ENCODE data around the gene TMPRSS3. TPM values are rescaled to one million over a fixed set of nuclear protein-coding genes. Genes with fewer than 3 reads are reported as not detected.

TMPRSS3 gene
- total RNA-seq, 4 donors from 2014 or later: 5.0 to 12.6 (median 6.2) TPM

DNA sequence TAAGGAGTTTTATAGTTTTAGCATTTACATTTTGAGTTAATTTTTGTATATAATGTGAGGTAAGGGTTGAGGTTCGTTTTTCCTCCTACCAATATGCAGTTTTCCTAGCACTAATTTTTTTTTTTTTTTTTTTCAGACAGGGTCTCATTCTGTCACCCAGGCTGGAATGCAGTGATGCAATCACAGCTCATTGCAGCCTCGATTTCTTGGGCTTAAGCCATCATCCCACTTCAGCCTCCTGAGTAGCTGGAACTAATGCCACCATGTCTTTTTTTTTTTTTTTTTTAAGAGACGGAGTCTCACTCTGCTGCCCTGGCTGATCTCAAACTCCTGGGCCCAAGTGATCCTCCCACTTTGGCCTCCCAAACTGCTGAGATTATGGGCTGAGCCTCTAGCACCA is 5.3 kb upstream of the TMPRSS3 start:
- Histone ChIP-seq H3K4me1 (peaks cover 4 to 5% of the 10 kb centered on the region in 2 donors), H3K9me3 (no peaks in the 10 kb centered on the region), H3K27me3 (no peaks in the 10 kb centered on the region), H3K27ac (no peak overlapping the region), H3K4me3 (replicated peaks in 1 of 3) (no peak overlapping the region), H3K36me3 (no peaks in the 10 kb centered on the region)
- peak; percentile 85 to 86 for DNase-seq
- intact Hi-C loops (cut with DNase I): no loop called here
- 26 to 36% methylated on average over 3 of the region's 3 CpGs for WGBS, 2 donors
- TF ChIP-seq, protein P1, sequence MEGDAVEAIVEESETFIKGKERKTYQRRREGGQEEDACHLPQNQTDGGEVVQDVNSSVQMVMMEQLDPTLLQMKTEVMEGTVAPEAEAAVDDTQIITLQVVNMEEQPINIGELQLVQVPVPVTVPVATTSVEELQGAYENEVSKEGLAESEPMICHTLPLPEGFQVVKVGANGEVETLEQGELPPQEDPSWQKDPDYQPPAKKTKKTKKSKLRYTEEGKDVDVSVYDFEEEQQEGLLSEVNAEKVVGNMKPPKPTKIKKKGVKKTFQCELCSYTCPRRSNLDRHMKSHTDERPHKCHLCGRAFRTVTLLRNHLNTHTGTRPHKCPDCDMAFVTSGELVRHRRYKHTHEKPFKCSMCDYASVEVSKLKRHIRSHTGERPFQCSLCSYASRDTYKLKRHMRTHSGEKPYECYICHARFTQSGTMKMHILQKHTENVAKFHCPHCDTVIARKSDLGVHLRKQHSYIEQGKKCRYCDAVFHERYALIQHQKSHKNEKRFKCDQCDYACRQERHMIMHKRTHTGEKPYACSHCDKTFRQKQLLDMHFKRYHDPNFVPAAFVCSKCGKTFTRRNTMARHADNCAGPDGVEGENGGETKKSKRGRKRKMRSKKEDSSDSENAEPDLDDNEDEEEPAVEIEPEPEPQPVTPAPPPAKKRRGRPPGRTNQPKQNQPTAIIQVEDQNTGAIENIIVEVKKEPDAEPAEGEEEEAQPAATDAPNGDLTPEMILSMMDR (IDR thresholded peaks at IDR 0.05): no peak
- TF ChIP-seq POLR2A (IDR thresholded peaks at IDR 0.05): no peak

DNA sequence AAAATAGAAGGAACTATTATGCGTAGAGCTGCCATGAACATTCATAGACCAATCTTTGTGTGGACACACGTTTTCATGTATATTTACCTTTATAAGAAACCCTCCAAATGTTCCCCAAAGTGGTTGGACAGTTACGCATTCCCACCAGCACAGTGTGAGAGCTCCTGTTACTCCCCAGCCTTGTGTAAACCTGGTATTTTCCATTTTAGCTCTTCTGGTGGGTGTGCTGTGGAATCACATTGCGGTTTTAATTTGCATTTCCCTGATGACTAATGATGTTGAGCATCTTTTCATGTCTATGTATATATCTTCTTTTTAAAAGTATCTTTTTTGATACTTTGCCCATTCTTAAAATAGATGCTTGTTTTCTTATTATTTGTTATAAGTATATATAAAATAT is 4.7 kb upstream of the TMPRSS3 start:
- TF ChIP-seq, protein P1 (IDR thresholded peaks at IDR 0.05): no peak
- no peak for TF ChIP-seq POLR2A (IDR thresholded peaks at IDR 0.05)
- Histone ChIP-seq H3K36me3 (no peaks in the 10 kb centered on the region), H3K9me3 (no peaks in the 10 kb centered on the region), H3K4me1 (peaks cover 4 to 5% of the 10 kb centered on the region in 2 donors), H3K27ac (no peak overlapping the region), H3K27me3 (no peaks in the 10 kb centered on the region), H3K4me3 (replicated peaks in 1 of 3) (no peak overlapping the region)
- 78 to 85% methylated on average over 4 of the region's 4 CpGs for WGBS, 2 donors
- no peak for DNase-seq
- intact Hi-C loops (cut with DNase I): no loop called here

DNA sequence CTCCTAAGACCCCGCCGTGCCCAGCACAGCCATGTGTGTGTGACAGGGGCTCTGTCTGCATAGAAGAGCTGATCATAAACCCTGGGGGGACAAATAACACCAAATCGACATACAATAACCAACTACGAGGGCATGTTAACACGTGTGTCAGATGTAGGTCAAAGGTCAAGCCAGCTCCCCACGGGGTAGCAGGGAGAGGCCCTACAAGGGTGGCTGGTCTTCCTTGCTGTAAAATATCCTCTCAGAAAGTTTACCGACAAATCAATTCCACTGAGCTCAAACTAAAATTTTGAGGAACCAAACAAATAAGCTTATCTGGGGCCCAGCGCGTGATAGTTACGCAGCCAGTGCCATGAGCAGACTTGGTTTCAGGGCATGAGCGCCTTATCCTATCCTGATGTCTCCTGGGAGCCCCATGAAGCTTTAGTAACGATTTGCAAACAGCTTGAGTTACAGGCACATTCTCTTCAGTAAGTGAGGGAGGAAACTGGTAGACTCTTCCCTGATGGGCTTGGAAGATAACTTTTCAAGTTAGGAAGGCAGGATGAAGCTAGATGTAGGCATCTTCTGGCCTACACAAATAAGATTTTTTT is 2.7 kb upstream of the TMPRSS3 start:
- DNase-seq: no peak
- Histone ChIP-seq H3K27ac (no peak overlapping the region), H3K9me3 (no peaks in the 10 kb centered on the region), H3K4me1 (peaks cover 5% of the 10 kb centered on the region in 2 donors), H3K36me3 (no peaks in the 10 kb centered on the region), H3K27me3 (no peaks in the 10 kb centered on the region), H3K4me3 (replicated peaks in 1 of 3) (no peak overlapping the region)
- intact Hi-C loops (cut with DNase I): no loop called here
- TF ChIP-seq, protein P1 (IDR thresholded peaks at IDR 0.05): no peak
- no peak for TF ChIP-seq POLR2A (IDR thresholded peaks at IDR 0.05)
- WGBS, 2 donors: 80 to 85% methylated on average over 12 of the region's 12 CpGs

DNA sequence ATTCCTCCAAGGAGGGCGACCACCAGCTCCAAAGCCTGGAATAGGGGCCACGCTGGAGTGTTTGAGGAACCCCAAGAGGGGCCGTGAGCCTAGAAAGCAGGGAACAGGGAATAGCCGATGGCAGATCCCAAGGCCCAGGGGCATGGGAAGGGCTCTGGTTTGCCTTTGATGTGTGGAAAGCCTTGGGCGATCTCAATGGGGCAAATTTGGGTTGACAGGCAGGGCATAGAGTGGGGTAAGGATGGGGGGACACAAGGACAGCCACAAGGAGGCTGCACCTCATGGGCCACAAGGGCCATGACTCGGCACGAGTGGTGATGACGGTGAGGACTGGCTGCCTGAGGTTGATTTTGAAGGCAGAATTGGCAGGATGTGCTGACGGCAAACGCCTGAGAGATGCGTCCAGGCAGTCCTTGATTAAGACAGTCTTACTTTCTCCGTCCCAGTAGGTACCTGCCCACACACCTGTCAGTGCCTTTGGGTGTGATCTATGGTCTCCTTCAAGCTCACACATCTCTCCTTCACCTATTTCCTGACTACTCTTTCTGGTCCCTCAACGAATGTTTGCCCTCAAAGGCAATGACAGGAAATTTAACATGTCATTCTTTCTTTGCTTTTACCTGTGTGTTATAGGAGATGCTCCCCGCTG is 2.0 kb upstream of the TMPRSS3 start:
- H3K27me3 ChIP-seq: no peaks in the 10 kb centered on the region
- 86 to 90% methylated on average over 14 of the region's 14 CpGs for WGBS, 2 donors
- H3K4me3 ChIP-seq (replicated peaks in 1 of 3): no peak overlapping the region
- no peak for DNase-seq
- TF ChIP-seq, protein P1 (IDR thresholded peaks at IDR 0.05): no peak
- TF ChIP-seq POLR2A (IDR thresholded peaks at IDR 0.05): no peak
- H3K9me3 ChIP-seq: no peaks in the 10 kb centered on the region
- no peak overlapping the region for H3K27ac ChIP-seq
- intact Hi-C loops (cut with DNase I): no loop called here
- peaks cover 7 to 9% of the 10 kb centered on the region in 2 donors for H3K4me1 ChIP-seq
- no peaks in the 10 kb centered on the region for H3K36me3 ChIP-seq

Measured in thyroid gland (tissue), 4 donors.